Measurements from ENCODE around the gene TAPT1.

TAPT1 gene

DNA sequence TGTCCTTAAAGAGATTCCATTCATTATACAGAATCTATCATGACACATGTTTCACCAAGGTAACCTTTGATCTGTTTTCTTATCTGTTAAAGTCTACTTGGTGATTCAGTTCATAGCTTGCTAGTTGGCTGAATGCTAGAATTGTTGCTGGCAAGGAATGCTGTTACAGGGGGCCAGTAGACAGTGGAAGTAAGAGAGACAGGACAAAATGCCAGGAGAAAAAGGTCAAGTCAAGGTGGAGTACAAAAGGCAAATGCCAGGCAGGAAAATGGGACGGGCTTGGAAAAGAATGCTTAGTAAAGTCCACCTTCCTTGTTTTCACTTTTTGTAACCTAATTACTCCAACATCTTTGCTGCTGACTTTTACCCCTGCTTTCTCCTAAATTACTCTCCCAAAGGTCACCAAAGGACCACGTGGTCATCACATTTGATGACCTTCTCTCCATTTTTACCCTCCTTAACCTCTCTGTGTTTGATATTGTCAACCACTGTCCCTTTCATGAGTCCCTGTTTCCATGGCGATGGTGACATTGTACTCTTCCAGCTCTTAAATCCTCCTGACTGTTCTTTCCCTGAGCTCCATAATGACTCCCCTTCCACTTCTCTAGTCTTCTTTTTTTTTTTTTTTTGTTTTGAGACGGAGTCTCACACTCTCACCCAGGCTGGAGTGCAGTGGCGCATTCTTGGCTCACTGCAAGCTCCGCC, 24.5 kb upstream of the TAPT1 start:
- DNase-seq (ENCODE audit: low read depth in 2 of 2) = no peak

DNA sequence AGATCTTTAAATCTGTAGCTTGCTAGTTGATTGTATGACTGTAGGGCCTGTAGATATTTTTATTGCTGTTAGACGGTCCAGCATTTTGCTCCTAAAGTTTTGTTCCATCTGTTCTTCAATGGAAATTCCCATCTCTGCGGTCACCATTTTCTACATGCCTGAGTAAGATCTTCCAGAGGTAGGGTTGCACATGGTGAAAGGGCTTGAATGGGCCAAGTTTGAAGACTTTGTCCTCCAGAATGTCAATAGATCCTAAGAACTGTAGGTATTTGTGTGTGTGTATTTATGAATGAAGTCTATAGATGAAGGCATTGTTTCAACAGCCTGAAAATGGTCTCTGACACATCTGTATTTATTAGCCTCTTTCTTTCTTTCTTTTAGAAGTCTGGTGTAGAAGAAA, 22.3 kb upstream of the TAPT1 start:
- no peak for DNase-seq (ENCODE audit: low read depth in 2 of 2)

DNA sequence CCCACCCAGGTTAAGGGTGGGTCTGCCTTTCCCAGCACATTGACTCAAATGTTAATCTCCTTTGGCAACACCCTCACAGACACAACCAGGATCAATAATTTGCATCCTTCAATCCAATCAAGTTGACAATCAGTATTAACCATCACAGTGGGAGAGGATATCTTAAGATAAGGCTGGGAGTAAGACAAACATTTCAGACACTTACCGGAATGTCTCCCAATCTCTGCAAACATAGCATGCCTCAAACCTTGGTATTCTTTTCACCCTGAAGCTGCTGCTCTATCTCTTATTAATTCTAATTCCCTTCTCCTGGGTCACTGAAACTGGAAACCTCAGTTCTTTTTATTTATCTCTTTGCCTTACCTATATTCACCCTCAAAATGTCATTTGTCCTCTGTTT, 19.0 kb upstream of the TAPT1 start:
- no peak for DNase-seq (ENCODE audit: low read depth in 2 of 2)

DNA sequence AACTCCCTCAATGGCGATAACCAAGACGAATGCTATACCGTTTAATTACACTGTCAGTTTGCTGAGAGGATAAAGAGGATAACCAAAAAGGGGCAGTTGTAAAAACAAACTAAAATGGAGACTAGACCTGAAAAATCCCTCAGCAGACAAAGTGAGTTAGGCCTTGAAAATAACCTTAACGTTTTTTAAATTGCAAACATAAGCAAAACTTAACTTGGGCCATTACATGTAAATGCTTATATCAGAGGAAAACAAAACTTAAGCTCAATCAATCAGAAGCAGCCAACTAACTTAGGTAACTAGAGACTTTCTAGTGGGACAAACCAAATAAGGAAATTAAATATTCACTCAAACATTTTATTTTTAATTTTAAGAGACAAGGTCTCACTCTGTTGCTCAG, 17.0 kb upstream of the TAPT1 start:
- DNase-seq (ENCODE audit: low read depth in 2 of 2) = no peak

DNA sequence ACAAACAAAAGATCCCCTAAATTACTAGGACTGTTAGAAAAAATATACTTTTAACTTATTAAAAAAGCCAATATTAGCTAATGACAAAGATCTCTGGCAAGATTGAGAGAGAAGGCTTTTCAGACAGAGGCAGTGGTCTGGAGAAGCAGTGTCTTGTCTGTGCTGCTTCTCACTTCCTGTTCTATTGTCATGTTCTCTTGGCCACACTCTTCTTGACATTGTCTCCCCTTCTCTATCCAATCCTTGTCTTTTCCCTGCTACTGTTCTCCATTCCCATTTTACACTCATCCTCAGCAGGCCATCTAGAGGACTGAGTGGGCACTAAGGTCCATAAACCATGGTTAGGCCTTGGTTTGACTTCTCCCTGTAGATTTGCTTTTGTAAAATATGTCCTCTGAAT, 14.0 kb upstream of the TAPT1 start:
- DNase-seq (ENCODE audit: low read depth in 2 of 2) = no peak

DNA sequence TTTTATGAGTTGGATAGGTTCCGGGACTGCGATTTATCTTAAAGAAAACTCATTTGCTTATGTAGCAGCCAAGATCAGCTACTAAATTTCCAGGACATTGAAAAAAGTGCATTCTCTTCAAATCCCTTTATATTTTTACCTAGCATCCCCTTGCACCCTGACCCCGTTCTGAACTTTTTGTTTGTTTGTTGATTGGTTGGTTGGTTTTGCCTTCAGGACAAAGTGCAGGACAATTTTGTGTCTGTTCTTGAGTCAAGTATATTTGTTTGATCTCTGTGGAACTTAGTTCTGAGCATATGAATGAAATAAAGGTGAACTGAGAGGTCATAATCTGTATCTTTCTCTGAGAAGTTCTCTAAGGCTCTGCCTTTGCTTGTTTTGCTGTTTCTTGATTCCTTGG, 12.8 kb upstream of the TAPT1 start:
- no peak for DNase-seq (ENCODE audit: low read depth in 2 of 2)

DNA sequence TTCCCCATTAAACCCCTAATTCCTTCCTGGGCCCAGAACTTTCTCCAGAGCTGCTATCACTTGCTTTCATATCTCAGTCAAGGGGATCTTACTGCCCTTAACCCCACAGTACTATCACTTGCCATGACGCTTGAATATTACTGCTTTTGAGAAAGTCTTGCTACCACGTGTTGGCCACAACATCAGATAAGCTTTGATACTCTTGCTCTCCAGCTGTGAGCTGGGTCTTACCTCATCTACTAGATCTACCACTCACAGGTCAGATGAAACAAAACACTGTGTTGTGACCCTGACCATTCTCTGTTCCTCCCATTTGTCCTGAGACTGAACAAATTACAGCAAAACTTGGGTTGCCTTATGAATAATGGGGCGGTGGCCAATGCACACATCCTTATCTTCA, 12.1 kb upstream of the TAPT1 start:
- no peak for DNase-seq (ENCODE audit: low read depth in 2 of 2)

DNA sequence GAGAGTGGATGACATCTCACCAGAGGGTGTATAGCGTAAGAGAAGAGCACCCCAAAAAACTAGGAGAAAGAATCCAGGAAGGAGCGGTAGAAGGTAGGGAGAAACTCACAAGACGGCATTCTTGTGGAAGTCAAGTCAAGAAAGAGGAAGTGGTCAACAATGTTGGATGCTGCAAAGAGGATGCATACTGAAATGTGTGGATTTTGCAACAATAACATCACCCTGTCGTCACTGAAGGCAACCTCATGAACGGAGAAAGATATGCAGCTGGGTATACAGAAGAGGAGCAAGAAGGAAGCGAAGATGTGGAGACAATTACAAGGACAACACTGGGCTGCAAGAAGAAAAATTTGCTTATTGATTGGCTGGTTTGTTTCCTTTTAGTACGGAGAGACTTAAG, 11.4 kb upstream of the TAPT1 start:
- DNase-seq (ENCODE audit: low read depth in 2 of 2) = no peak

DNA sequence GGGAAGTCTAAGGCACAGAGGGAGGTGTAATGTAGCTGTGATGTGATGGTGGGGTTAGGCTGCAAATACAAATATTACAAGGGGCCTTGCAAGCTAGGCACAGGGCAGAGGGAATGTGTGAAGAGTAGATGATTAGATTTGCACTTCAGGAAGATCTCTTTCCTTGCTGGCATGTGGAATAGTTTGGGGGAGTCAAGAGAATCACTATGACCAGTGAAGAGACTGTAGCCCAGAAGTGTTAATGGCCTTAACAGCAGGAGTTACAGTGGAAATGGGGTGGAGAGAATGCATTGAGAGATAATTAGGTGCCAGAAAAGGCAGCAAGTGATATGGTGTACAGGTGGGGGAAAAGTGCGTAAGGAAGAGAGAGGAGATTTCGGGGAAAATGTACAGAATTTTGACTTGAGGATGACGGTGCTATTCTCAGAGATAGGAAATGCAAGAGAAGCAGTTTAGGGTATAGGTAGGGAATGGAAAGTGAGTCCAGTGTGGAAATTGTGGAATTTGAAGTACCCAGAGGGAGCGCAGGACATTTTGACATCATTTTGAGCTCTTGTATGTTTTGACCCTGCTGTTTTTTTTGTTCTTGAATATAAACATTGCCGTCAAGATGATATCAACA, 10.2 kb upstream of the TAPT1 start:
- no peak for DNase-seq (ENCODE audit: low read depth in 2 of 2)

DNA sequence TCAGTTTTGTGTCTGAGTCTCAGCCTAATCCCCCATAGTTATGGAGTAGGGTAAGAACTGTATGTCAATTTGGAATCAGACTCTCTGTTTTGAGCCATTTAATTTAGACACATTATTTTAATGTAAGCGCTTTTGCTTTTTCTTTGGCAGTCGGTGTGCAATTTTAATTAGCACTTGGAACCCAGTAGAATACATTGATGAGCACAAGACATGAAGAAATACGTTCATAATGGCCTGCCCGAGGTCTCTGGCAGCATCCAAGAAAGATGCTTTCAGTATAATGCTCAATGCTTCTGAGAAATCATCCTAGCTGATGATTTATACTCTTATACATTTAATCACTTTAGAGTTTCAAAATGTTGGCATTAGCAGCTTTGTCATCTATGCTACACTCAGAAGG, 8.9 kb upstream of the TAPT1 start:
- no peak for DNase-seq (ENCODE audit: low read depth in 2 of 2)

DNA sequence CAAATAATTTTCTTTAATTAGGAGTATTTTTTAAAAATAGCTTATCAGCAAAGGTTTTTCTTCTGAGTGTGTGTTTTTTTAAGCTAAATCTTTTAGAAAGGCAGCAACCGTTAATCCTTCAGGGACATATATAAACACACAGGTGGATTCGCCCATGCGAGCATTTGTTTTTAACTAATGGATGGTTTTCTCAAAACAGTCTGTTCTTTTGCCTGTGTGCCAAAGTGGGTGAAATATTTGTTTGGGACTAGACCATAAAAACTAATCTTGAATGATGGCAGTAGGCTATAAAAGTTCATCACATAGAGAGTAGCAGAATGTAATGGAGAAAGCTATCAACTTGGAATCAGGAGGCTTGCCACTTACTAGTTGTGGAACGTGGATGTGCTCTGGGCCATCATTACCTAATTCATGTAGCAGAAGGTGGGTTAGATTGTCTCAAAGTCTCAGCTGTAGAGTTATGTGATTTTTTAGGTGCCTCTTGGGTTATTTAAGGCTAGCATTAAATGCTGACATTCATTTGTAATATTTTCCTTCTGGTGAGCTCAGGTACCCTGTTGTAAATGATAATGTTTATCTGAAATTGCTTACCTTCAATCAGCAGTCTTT, 7.4 kb upstream of the TAPT1 start:
- no peak for DNase-seq (ENCODE audit: low read depth in 2 of 2)

DNA sequence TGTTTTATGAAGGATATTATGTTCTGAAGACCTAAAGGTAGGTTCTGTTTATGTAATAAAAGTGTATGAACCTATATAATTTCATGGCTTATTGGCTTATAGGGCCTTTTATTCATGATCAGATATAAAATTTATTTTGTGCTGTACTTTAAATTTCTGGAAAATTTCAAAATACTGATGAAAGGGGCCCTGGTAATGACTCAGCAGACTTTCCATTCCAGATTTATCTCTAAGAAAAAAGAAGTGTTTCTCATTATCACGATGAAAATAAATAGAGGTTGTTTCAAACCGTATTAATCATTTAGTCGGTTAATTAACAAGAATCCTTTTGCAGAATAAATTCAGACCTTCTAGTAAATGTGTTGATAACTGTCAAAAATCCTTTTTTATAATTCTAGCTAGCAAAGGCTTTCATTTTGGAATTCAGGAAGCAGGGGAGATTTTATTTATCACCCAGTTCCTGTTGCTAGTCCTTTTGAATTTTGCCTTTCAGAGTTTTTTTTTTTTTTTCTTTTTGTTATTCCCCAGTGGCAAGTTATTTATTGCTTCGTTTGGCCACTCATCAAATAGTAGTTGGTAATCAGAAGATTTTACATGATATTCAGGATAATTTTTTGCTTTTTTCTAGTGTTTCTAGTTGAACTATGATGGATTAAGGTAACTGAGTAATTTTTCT, 5.4 kb upstream of the TAPT1 start:
- no peak for DNase-seq (ENCODE audit: low read depth in 2 of 2)

DNA sequence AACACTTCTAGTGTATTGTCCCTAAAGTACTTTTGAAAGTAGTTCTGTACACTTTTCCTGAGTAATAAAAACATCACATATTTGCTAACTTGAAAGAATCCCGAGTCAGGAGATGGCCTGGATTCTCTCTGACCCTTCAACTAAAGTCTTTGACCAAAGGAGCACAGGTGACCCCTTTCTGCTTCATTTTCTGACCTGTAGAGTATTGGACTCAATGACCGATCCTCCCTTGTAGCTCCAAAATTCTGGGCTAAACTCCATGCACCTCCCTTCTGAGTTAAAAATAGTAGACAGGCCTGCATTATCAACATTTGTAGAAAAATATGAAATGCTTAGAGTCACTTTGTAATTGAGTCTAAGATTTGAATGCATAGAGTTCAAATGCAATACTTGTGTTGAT, 4.0 kb upstream of the TAPT1 start:
- no peak for DNase-seq (ENCODE audit: low read depth in 2 of 2)

DNA sequence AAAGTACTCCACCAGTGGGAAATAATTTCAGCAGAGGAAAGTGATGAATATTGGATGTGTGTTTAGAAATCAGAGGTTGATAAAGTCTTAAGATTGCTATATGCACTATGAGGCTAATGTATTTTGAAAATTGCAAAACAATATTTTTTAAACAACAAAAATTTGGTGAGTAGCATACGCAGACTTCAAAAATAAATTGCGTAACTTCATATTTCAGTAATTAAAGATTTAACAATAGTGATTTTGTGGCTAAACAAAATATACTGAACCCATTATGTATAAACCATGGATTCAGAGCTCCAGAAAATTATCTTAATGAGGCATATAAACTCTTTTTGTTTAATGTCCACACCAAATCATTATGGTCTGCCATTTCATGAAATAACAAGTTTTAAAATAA, 3.3 kb upstream of the TAPT1 start:
- DNase-seq (ENCODE audit: low read depth in 2 of 2) = no peak

DNA sequence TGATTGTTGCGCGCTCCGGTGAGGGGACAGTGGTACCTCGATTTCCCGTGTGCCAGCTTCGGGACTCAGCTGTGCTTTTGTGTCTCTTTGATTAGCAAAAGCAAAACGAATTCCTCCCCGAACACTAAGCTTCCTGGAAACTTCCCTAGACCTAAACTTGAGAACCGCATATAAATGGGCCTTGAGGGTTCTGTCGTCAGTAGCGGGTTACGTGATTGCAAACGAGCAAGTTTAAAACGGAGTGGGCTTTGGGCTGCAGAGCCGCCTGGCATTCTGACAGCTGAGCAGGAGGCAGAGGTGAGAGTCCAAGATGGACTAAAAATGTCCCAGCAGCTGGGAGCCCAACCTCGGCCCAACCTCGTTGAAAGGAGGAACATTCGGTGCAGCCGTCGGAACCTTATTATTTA, 1.2 kb upstream of the TAPT1 start:
- DNase-seq (ENCODE audit: low read depth in 2 of 2) = no peak

DNA sequence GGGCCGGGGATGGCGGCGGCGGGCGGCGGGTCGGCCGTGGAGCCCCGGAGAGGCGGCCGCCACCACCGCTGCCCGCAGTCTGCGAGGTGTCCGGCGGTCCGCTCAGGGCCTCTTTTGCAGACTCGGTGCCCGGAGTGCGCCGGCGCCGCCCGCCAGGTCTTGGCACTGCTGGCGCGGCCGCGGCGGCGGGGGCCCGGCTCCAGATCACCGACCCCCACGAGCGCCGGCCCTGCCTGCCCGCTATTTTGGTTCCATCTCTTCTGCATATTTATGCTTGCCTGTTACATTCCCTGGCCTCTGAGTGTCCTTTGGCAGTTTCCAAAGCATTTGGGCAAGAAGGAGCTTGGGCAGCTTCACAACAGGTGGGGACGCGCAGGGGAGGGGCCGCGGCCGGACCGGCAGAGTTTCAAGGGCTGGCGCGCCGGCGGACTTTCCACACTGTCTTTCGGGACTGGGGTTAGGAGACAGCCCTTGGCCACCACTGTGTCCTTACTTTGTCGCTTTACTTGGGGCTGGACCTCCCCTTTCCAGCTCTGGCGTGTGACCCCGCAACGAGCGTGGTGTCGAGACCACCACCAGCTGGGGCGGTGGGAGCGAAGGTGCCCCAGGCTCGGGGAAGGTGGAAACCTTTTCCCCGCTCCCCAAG, 668 bp upstream of the TAPT1 start:
- no peak for DNase-seq (ENCODE audit: low read depth in 2 of 2)

DNA sequence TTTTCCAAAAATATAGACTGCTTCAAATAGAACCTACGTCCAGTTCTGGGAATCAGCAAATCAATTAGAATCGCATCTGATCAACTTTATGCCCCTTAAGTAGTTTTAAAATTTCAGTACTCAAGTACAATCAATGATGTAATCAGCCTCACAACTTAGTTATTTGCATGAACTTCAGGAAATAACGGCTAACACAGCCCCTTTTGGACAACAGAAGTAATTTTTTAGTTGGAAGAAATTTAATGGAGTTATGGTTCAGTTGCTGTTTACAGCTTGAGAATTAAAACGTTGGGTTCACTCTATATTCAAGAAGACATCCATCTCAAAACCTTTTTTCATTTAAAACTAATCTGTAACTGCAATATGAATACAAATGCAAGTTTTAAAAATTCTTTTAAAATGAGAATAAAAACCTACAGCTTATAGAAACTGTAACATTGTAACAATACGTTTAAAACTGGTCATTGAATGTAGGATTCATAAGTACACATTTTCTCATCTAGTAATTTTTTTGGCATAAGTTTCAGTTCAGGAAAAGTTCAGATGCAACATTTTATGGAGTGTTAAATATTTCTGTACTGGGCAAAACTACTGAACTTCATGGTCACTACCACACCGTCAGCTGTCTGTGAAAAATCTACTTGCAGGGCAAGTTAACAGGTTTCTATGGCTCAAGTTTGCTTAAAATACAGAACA, 956 bp downstream of the TAPT1 start:
- DNase-seq (ENCODE audit: low read depth in 2 of 2) = no peak

DNA sequence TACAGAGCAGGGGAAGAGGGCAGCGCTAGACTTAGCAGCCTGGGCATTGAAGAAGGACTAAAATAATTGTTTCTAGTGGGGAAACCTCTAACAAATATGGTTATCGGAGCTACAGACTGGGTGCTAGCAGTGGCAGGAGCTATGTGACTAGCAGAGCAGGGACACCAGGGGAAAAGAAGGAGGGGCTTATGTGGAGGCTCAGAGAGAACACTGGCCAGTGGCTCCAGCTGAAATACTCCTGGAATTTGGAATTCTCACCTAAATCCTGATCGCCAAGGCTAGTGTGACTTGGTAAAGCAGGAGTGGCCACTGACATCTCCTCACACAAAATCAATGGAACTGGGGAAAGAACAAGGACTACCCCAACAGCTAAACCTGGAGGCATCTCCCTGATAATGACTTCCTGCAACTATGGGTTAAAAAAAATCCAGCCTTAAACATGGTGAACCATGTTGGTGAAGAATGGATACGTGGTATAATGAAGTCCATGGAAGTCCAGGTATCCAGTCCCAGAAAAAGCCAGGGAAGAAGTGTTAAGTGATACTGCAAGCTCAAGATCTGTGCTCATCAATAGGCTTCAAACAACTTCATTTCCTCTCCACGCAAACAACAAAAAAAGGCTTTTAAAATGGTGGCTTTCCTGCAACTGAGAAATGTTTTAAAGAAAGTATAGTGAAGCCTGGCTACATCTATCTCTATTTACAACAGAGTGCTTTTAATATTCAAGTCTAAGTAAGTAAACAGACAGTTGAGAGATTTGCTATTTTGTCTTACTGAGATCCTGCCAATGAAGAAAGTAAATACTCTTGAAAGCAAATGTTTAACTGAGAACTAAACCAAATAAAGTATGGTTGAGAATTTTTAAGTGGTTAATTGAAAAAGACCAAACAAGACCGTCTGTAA, 1.8 kb downstream of the TAPT1 start:
- DNase-seq (ENCODE audit: low read depth in 2 of 2) = no peak

DNA sequence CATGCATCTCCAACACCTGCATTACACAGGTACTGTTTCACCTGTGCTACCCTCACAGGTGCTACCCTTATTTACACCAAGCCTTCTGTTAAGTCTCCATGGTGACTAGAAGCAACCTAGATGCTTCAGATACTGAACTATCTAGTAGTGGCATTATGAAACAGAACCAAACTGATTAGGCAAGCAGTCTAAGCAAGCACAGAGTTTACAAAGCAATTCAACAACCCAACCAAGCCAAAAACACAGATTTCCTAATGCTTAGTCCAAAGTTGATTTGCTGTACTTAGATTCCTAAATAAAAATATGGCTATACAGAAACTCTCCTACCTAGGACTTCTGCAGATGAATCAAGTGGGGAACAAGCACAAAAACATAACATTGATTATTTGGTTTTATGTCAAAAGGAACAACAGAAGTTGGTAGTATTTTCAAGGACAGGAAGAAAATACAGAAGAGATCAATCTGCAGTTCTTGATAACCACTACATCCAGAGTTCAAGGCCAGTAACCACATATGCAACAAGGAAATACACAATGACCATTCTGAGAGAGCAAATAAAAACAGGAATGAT, 3.2 kb downstream of the TAPT1 start:
- DNase-seq (ENCODE audit: low read depth in 2 of 2) = no peak

DNA sequence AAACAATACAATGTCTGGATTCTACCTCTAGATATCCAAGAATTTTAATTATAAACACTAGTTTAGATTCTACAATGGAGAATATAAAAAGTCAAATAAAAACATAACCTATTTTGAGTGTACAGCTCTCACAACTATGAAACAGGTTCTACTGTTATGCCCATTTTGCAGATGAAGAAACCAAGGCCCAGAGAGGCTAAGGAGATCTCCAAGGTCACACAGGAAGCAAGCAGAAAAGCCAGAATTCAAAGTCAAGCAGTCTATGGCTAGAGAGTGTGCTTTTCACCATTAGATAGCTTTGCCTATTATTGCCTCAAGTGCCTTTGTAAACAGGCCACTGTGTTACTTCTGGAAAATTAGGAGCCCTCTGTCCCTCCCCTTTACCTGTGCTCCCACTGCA, 7.3 kb downstream of the TAPT1 start:
- DNase-seq (ENCODE audit: low read depth in 2 of 2) = no peak
